AG10803 (cell line): ENCODE measurements around the gene CASP8.

ENCODE experiments used
- DNase-seq: peaks from one replicate; pipeline ENCODE4 v3.0.0; 2010; ENCODE audit warnings: low read depth
- H3K4me3 ChIP-seq: 2 replicates; pipeline ENCODE4 v1.5.1; 2011; ENCODE audit warnings: mild to moderate bottlenecking, low read length, control low read depth
- TF ChIP-seq, protein P1 (sequence below): conservative IDR thresholded peaks from 2 replicates; pipeline ENCODE4 v1.5.1; 2011; ENCODE audit warnings: mild to moderate bottlenecking, low read length, control low read depth, inconsistent platforms

Gene CASP8

DNA sequence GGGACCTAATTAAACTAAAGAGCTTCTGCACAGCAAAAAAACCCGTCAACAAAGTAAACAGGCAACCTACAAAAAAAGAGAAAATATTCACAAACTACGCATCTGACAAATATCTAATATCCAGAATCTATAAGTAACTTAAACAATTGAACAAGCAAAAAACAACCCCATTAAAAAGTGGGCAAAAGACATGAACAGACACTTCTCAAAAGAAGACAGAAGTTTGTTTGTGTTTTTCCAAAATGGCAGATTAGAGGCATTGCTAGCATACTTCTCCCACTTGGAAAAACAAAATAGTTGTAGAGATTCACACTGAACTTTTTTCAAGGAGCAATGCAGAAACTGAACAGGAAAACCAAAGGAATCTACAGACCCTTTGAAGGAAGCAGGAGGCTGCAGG lies 59.2 kb downstream of the CASP8 start:
- TF ChIP-seq, protein P1, sequence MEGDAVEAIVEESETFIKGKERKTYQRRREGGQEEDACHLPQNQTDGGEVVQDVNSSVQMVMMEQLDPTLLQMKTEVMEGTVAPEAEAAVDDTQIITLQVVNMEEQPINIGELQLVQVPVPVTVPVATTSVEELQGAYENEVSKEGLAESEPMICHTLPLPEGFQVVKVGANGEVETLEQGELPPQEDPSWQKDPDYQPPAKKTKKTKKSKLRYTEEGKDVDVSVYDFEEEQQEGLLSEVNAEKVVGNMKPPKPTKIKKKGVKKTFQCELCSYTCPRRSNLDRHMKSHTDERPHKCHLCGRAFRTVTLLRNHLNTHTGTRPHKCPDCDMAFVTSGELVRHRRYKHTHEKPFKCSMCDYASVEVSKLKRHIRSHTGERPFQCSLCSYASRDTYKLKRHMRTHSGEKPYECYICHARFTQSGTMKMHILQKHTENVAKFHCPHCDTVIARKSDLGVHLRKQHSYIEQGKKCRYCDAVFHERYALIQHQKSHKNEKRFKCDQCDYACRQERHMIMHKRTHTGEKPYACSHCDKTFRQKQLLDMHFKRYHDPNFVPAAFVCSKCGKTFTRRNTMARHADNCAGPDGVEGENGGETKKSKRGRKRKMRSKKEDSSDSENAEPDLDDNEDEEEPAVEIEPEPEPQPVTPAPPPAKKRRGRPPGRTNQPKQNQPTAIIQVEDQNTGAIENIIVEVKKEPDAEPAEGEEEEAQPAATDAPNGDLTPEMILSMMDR: no peak
- no peak for DNase-seq
- H3K4me3 ChIP-seq: no peak overlapping the region

DNA sequence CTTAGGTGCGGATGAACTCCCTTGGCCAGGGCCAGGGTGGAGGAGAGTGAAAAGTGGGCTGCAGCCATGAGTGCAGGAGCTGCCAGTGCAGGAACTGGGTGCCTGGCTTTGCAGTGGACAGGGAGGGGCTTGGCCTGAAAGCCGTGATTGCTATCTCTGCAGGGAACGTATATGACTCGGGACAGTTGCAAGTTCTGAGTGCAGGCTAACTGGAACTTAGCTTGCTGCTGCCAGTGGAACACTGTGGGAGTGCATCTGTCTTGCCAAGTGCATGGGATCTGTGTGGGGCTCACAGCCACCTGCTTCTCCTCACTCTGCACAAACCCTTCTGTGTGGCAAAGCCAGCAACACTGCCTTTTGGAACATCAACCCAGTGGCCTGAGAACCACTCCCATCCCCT lies 59.9 kb downstream of the CASP8 start:
- H3K4me3 ChIP-seq: no peak overlapping the region

DNA sequence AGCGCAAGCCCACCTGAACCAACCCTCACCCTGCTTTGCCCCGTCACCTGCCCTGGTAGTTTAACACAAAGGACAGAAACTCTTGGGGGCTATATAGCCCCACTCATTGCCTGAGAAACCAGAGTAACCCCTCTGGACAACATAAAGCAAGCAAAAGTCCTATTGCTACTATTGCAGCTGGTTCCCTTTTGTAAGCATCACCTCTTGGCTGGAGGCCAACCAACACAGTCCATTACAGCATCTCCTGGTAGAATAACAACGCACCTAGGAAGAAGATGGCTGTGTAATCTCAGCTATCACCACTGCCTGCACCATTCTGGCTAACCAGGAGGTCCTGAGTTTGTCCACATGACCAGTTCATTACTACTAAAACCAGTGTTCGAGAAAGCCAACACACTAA lies 60.4 kb downstream of the CASP8 start:
- no peak for DNase-seq
- H3K4me3 ChIP-seq: no peak overlapping the region
- TF ChIP-seq, protein P1: no peak

More for the DNA sequence above, 59.9 kb downstream of the CASP8 start:
- TF ChIP-seq, protein P1: no peak
- no peak for DNase-seq

DNA sequence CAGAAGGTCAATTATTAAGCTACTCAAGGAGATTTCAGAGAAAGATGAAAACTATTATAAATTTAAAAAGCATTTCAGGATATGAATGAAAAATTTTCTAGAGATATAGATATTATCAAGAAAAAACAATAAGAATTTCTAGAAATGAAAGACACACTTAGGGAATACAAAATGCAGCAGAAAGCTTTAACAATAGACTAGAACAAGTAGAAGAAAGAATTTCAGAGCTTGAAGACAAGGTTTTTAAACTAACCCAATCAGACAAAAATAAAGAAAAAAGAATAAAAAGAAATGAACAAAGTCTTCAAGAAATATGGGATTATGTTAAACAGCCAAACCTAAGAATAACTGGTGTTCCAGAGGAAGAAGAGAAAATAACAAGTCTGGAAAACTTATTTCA lies 62.4 kb downstream of the CASP8 start:
- DNase-seq: no peak
- TF ChIP-seq, protein P1: no peak
- H3K4me3 ChIP-seq: no peak overlapping the region

DNA sequence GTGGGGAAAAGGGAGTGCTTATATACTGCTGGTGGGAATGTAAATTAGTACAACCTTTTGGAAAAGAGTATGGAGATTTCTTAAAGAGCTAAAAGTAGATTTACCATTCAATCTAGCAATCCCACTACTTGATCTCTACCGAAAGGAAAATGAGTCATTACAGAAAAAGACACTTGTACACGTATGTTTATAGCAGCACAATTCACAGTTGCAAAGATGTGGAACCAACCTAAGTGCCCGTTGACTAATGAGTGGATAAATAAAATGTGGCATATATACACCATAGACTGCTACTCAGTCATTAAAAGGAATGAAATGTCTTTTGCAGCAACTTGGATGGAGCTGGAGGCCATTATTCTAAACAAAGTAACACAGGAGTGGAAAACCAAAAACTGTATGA lies 67.3 kb downstream of the CASP8 start:
- TF ChIP-seq, protein P1: no peak
- DNase-seq: no peak
- H3K4me3 ChIP-seq: no peak overlapping the region

DNA sequence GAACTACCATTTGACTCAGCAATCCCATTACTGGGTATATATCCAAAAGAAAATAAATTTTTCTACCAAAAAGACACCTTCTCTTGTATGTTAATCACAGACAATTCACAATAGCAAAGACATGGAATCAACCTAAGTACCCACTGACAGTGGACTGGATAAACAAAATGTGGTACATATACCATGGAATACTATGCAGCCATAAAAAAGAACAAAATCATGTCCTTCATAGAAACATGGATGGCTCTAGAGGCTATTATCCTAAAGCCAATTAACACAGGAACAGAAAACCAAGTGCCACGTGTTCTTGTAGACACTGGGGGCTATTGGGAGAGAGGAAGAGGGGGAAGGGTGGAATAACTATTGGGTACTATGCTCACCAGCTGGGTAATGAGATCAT lies 69.1 kb downstream of the CASP8 start:
- H3K4me3 ChIP-seq: no peak overlapping the region
- DNase-seq: no peak
- TF ChIP-seq, protein P1: no peak
